ENCODE measurements around the gene CACNA1C. TPM values are rescaled to one million over a fixed set of nuclear protein-coding genes. Genes with fewer than 3 reads are reported as not detected.
A peak's percentile ranks its signal among the peaks of the same experiment; 100 is the strongest.

The CACNA1C gene
- total and polyA plus RNA-seq, 2 of the 4 experiments (the other 2 are of a cell fraction) = 1.6 to 2.6 TPM

- no peak overlapping the region for H3K18ac ChIP-seq (ENCODE audit: low read depth, low read length)
- H3K9me3 ChIP-seq (ENCODE audit: control insufficient read depth, insufficient read depth, low read length) = no peaks in the 10 kb centered on the region
- no peak overlapping the region for H3K4me2 ChIP-seq (ENCODE audit: low read depth, low read length)
- no peak overlapping the region for H3K9ac ChIP-seq (ENCODE audit: low read depth, low read length)
- no peak overlapping the region for H2BK5ac ChIP-seq (ENCODE audit: low read depth, low read length, poor library complexity, severe bottlenecking)
- no peaks in the 10 kb centered on the region for H3K9me1 ChIP-seq (ENCODE audit: insufficient read depth, low read length)
- no peak overlapping the region for H2AFZ ChIP-seq (replicated peaks; ENCODE audit: low read length, poor library complexity)
- no peaks in the 10 kb centered on the region for H3K4me1 ChIP-seq (ENCODE audit: control insufficient read depth, insufficient read depth, low read length)
- H3K23ac ChIP-seq (ENCODE audit: low read depth, low read length) = no peak overlapping the region
- TF ChIP-seq SMC3 (IDR thresholded peaks at IDR 0.05; ENCODE audit: low read depth, low read length) (peak; percentile 40), MXI1 (IDR thresholded peaks at IDR 0.05; ENCODE audit: borderline replicate concordance, low read depth, low read length) (no peak), RAD21 (IDR thresholded peaks at IDR 0.05; ENCODE audit: low read length) (peak; percentile 59), CTCF (conservative IDR thresholded peaks at IDR 0.05; ENCODE audit: low read depth, low read length) (peak; percentile 59)
- no peak overlapping the region for H4K5ac ChIP-seq (ENCODE audit: low read depth, low read length)
- peaks cover 30% of the 10 kb centered on the region for H3K36me3 ChIP-seq (ENCODE audit: control insufficient read depth, insufficient read depth, low read length)
- H3K4me3 ChIP-seq (ENCODE audit: insufficient read depth, low read depth, low read length) = no peak overlapping the region
- no peak overlapping the region; the same call in 1 of the 2 replicates for H2AK5ac ChIP-seq (ENCODE audit: low read depth, low read length)
- H2BK20ac ChIP-seq (ENCODE audit: low read depth, low read length) = no peak overlapping the region
- no TSS peak for BruUV-seq (replicated peaks)
- CTCF ChIA-PET = interaction anchor here (1.0 to 1.1 kb wide), 2 partner anchors 11 to 132 kb away, joined by 3 read pairs; no protein-coding TSS in a partner anchor
- H4K91ac ChIP-seq (ENCODE audit: insufficient read depth, low read depth, low read length) = no peak overlapping the region
- intact Hi-C loops (cut with micrococcal nuclease) = loop anchor here (5.0 kb wide), 1 partner anchor 100 kb away; no protein-coding TSS in a partner anchor
- no peak overlapping the region for H3K27ac ChIP-seq (ENCODE audit: insufficient read depth, low read length)
- no peaks in the 10 kb centered on the region for H3K27me3 ChIP-seq (ENCODE audit: control insufficient read depth, insufficient read depth, low read length)
- no peak overlapping the region for H2AK9ac ChIP-seq (replicated peaks; ENCODE audit: low read depth, low read length, poor library complexity)
- in situ Hi-C loops (cut with MboI; ENCODE audit: low sequenced_read_pairs) = no loop called here
- H2BK120ac ChIP-seq (ENCODE audit: low read depth, low read length) = no peak overlapping the region
- no peak overlapping the region for H3K4ac ChIP-seq (ENCODE audit: low read depth, low read length)
- ATAC-seq (ENCODE audit: low read depth) = peak; percentile 76
- no peak overlapping the region for H2BK15ac ChIP-seq (ENCODE audit: low read depth, low read length)
- H3K14ac ChIP-seq (replicated peaks; ENCODE audit: low read depth, low read length) = no peak overlapping the region
- dilution Hi-C loops (cut with HindIII; ENCODE audit: low sequenced_read_pairs, unreplicated experiment) = no loop called here
- POLR2A ChIA-PET (ENCODE audit: unreplicated experiment) = interaction anchor here (0.6 kb wide), 1 partner anchor 129 kb away, joined by 4 read pairs; no protein-coding TSS in a partner anchor
- WGBS, 2 experiments (ENCODE audit: extremely low coverage in 2 of 2, insufficient read length in 1 of 2) = 80% methylated on average over 2 of the region's 10 CpGs; no CpG with 5 or more reads in 1 of the 2 experiments
- no peak overlapping the region for H3K56ac ChIP-seq (ENCODE audit: extremely low read depth, insufficient read depth, low read length)
- no peaks in the 10 kb centered on the region for H4K20me1 ChIP-seq (ENCODE audit: insufficient read depth, low read length)
- H3K79me1 ChIP-seq (ENCODE audit: low read depth in 1 of 2, low read length in 2 of 2) = no peaks in the 10 kb centered on the region
- peak; percentile 54 for DNase-seq
- no peak overlapping the region for H4K8ac ChIP-seq (ENCODE audit: low read depth in 2 of 2, low read length in 2 of 2)
Measured at GRCh38 chr12:2682296-2683251, 629.8 kb downstream of the CACNA1C start.

Measured in IMR-90 (cell line).